Astrocyte (in vitro differentiated cells and primary cell): ENCODE data around the gene SLC39A7.

ENCODE experiments used
- CTCF ChIP-seq: IDR thresholded peaks from 2 replicates; pipeline ENCODE4 v1.5.1; 2011; ENCODE audit warnings: low read depth, mild to moderate bottlenecking, inconsistent platforms, low read length, moderate library complexity; ENCODE audit not compliant: insufficient read depth
- EZH2 ChIP-seq: IDR thresholded peaks from 2 replicates; pipeline ENCODE4 v1.6.1; 2012; ENCODE audit warnings: mild to moderate bottlenecking, low read length, inconsistent platforms; ENCODE audit not compliant: insufficient read depth

- TF ChIP-seq CTCF = no peak
- no peak for TF ChIP-seq EZH2
Measured at GRCh38 chr6:33251395-33252012, 50.8 kb downstream of the SLC39A7 start.
